ES-I3 (cell line): Measurements from ENCODE around the gene CD177.
"Not testable (repeated sequence)": the region's sequence is repeated elsewhere in the genome, so short reads cannot be mapped to it uniquely, and the experiment has no call there.

Experiments
- H3K36me3 ChIP-seq: 2 replicates; pipeline ENCODE4 v1.6.1; 2013; ENCODE audit warnings: mild to moderate bottlenecking, low read length, control low read depth, moderate library complexity; ENCODE audit not compliant: insufficient read depth
- H3K4me1 ChIP-seq: 2 replicates; pipeline ENCODE4 v1.6.1; 2013; ENCODE audit warnings: mild to moderate bottlenecking, control low read depth, low read length; ENCODE audit not compliant: insufficient read depth
- H3K9ac ChIP-seq: 2 replicates; pipeline ENCODE4 v1.6.1; 2013; ENCODE audit warnings: low read depth, mild to moderate bottlenecking, low read length, moderate library complexity
- H3K9me3 ChIP-seq: 2 replicates; pipeline ENCODE4 v1.6.1; 2013; ENCODE audit warnings: mild to moderate bottlenecking, low read length, moderate library complexity; ENCODE audit not compliant: control insufficient read depth, insufficient read depth

Gene CD177

DNA sequence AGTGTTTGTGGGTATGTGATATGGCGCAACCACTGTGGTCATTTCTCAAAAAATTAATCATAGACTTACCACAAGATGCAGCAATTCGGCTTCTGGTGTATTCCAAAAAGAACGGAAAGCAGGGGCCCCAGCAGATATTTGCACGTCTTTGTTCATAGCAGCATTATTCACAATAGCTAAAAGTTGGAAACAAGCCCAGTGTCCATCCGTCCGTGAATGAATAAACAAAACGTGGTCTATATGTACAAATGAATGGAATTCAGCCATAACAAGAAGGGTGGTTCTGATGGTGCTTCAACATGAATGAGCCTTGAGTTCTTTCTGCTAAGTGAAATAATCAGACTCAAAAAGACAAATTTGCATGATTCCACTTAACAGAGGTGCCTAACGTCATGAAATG is 11.4 kb upstream of the CD177 start:
- not testable (repeated sequence) for H3K9me3 ChIP-seq, H3K36me3 ChIP-seq, H3K4me1 ChIP-seq, H3K9ac ChIP-seq

- not testable (repeated sequence) for H3K9ac ChIP-seq, H3K4me1 ChIP-seq, H3K36me3 ChIP-seq, H3K9me3 ChIP-seq
Observed at GRCh38 chr19:43344347-43344925, 9.1 kb upstream of the CD177 start.

GRCh38 chr19:43349813-43350212 is 3.7 kb upstream of the CD177 start:
- H3K4me1 ChIP-seq, H3K36me3 ChIP-seq, H3K9me3 ChIP-seq, H3K9ac ChIP-seq: not testable (repeated sequence)

DNA sequence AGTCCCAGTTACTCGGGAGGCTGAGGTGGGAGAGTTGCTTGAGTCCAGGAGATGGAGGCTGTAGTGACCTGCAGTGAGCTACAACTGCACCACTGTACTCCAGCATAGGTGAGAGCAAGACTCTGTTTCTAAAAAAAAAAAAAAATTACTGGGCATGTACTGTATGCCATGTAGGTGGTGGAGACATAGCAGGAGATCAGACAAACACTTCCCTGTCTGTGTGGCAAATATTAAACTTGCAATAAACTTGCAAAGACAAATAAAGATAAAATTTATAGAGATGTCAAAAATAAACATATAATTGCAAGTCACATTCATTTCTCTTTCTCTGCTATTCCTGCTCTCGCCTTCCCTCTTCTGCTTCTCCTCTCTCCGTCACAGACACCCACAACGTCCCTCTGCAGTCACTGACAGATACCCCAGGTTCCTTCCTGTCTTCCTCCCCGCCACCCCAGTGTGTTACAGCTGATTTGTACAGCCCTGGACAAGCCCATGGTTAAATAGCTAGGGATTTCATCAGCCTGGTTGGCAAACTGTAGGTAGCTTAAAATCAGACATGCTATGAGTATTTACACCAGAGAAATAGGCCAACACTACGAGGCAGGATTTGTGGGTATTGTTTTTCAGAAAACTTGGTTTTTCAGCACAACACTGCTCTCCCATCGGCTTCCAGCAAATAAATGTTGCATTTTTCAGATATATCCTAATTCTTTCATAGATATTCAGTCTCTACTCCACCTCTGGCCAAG is 1.3 kb upstream of the CD177 start:
- H3K4me1 ChIP-seq: no peaks in the 10 kb centered on the region; the same call in 1 of the 2 replicates
- H3K9ac ChIP-seq: no peak overlapping the region
- no peaks in the 10 kb centered on the region for H3K9me3 ChIP-seq
- no peaks in the 10 kb centered on the region for H3K36me3 ChIP-seq

- no peaks in the 10 kb centered on the region; the same call in 1 of the 2 replicates for H3K4me1 ChIP-seq
- no peaks in the 10 kb centered on the region for H3K36me3 ChIP-seq
- H3K9me3 ChIP-seq: no peaks in the 10 kb centered on the region
- H3K9ac ChIP-seq: peak overlapping the region; percentile 54; the same call in 1 of the 2 replicates
Observed at GRCh38 chr19:43354305-43354627, 780 bp downstream of the CD177 start.

- not testable (repeated sequence) for H3K9ac ChIP-seq, H3K4me1 ChIP-seq, H3K9me3 ChIP-seq, H3K36me3 ChIP-seq
Observed at GRCh38 chr19:43356749-43357148, 3.3 kb downstream of the CD177 start.

DNA sequence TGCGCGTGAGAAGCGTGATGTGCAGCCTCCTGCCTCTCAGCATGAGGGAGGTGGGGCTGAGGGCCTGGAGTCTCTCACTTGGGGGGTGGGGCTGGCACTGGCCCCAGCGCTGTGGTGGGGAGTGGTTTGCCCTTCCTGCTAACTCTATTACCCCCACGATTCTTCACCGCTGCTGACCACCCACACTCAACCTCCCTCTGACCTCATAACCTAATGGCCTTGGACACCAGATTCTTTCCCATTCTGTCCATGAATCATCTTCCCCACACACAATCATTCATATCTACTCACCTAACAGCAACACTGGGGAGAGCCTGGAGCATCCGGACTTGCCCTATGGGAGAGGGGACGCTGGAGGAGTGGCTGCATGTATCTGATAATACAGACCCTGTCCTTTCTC is 8.7 kb downstream of the CD177 start:
- Histone ChIP-seq H3K9ac (no peak overlapping the region), H3K36me3 (no peaks in the 10 kb centered on the region), H3K4me1 (no peaks in the 10 kb centered on the region), H3K9me3 (no peaks in the 10 kb centered on the region)

- Histone ChIP-seq H3K9me3 (no peaks in the 10 kb centered on the region), H3K9ac (no peak overlapping the region), H3K36me3 (no peaks in the 10 kb centered on the region), H3K4me1 (no peaks in the 10 kb centered on the region)
Observed at GRCh38 chr19:43362745-43363144, 9.3 kb downstream of the CD177 start.

GRCh38 chr19:43365677-43366076 is 12.2 kb downstream of the CD177 start:
- H3K36me3 ChIP-seq, H3K9me3 ChIP-seq, H3K9ac ChIP-seq, H3K4me1 ChIP-seq: not testable (repeated sequence)

GRCh38 chr19:43367822-43368221 is 14.3 kb downstream of the CD177 start:
- H3K36me3 ChIP-seq: no peaks in the 10 kb centered on the region
- no peaks in the 10 kb centered on the region for H3K4me1 ChIP-seq
- no peak overlapping the region for H3K9ac ChIP-seq
- H3K9me3 ChIP-seq: no peaks in the 10 kb centered on the region

- H3K36me3 ChIP-seq, H3K9me3 ChIP-seq, H3K9ac ChIP-seq, H3K4me1 ChIP-seq: not testable (repeated sequence)
Observed at GRCh38 chr19:43368897-43369296, 15.4 kb downstream of the CD177 start.

DNA sequence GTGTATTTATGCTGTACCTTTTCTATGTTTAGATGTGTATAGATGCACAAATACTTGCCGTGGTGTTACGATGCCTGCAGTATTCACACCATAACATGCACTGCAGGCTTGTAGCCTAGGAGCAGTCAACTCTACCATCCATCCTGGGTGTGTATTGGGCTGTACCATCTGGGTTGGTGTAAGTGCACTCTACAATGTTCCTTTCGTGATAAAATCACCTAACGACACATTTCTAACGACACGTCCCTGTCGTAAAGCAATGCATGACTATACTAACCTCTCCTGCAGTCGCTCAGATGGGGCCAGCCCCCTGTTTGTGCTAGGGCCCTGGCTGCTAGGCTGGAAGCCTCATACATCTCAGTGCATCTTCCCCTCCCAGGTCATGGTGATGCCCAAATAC is 18.4 kb downstream of the CD177 start:
- H3K9me3 ChIP-seq: no peaks in the 10 kb centered on the region
- no peaks in the 10 kb centered on the region for H3K36me3 ChIP-seq
- H3K9ac ChIP-seq: no peak overlapping the region
- H3K4me1 ChIP-seq: no peaks in the 10 kb centered on the region

DNA sequence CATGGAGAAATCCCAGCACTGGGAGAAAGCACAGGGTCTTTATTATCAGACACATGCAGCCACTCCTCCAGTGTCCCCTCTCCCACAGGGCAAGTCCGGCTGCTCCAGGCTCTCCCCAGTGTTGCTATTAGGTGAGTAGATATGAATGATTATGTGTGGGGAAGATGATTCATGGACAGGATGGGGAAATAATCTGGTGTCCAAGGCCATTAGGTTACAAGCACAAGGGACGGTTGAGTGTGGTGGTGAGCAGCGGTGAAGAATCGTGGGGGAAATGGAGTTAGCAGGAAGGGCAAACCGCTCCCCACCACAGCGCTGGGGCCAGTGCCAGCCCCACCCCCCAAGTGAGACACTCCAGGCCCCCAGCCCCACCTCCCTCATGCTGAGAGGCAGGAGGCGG is 19.0 kb downstream of the CD177 start:
- H3K9ac ChIP-seq: no peak overlapping the region
- H3K4me1 ChIP-seq: no peaks in the 10 kb centered on the region
- no peaks in the 10 kb centered on the region for H3K9me3 ChIP-seq
- H3K36me3 ChIP-seq: no peaks in the 10 kb centered on the region

GRCh38 chr19:43377624-43378023 is 24.1 kb downstream of the CD177 start:
- H3K36me3 ChIP-seq, H3K9me3 ChIP-seq, H3K4me1 ChIP-seq, H3K9ac ChIP-seq: not testable (repeated sequence)

GRCh38 chr19:43380008-43380407 is 26.5 kb downstream of the CD177 start:
- Histone ChIP-seq H3K36me3 (no peaks in the 10 kb centered on the region), H3K9ac (peak overlapping the region; percentile 23; the same call in 1 of the 2 replicates), H3K4me1 (no peaks in the 10 kb centered on the region), H3K9me3 (no peaks in the 10 kb centered on the region)
